GM12864 (cell line): Measurements from ENCODE around the gene ALOX15B.

ENCODE experiments used
- DNase-seq: peaks from one replicate; pipeline ENCODE4 v3.0.0-alpha.2; 2011; ENCODE audit warnings: low read depth
- H3K4me3 ChIP-seq: 2 replicates; pipeline ENCODE4 v1.5.1; 2011; ENCODE audit warnings: mild to moderate bottlenecking, low read depth, low read length, control low read depth
- TF ChIP-seq, protein P1 (sequence below): IDR thresholded peaks from 2 replicates; pipeline ENCODE4 v1.5.1; 2011; ENCODE audit warnings: low read depth, mild to moderate bottlenecking, moderate library complexity, low read length, control low read depth, inconsistent platforms; ENCODE audit errors: missing control alignments

The ALOX15B gene, protein sequence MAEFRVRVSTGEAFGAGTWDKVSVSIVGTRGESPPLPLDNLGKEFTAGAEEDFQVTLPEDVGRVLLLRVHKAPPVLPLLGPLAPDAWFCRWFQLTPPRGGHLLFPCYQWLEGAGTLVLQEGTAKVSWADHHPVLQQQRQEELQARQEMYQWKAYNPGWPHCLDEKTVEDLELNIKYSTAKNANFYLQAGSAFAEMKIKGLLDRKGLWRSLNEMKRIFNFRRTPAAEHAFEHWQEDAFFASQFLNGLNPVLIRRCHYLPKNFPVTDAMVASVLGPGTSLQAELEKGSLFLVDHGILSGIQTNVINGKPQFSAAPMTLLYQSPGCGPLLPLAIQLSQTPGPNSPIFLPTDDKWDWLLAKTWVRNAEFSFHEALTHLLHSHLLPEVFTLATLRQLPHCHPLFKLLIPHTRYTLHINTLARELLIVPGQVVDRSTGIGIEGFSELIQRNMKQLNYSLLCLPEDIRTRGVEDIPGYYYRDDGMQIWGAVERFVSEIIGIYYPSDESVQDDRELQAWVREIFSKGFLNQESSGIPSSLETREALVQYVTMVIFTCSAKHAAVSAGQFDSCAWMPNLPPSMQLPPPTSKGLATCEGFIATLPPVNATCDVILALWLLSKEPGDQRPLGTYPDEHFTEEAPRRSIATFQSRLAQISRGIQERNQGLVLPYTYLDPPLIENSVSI

DNA sequence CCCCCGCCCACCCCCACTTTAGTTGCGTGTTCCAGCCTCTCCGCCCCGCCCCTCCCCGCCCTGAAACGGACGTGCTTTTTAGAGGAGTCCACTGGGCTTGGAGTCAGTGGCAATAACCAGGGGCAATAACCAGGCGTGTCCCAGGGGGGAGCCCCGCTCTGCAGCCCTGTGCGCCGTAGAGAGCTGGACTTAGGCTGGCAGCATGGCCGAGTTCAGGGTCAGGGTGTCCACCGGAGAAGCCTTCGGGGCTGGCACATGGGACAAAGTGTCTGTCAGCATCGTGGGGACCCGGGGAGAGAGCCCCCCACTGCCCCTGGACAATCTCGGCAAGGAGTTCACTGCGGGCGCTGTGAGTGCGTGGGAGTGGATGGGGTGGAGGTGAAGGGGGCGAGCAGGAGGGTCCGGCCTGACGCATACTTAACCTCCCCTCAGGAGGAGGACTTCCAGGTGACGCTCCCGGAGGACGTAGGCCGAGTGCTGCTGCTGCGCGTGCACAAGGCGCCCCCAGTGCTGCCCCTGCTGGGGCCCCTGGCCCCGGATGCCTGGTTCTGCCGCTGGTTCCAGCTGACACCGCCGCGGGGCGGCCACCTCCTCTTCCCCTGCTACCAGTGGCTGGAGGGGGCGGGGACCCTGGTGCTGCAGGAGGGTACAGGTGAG lies at the start of gene ALOX15B:
ALOX15B (plus strand) TSS at position 106 of the 657 bp plus-strand sequence; CDS start at position 203, 97 bp downstream.
- DNase-seq = no peak
- H3K4me3 ChIP-seq = no peak within 1 kb of the TSS
- TF ChIP-seq, protein P1, sequence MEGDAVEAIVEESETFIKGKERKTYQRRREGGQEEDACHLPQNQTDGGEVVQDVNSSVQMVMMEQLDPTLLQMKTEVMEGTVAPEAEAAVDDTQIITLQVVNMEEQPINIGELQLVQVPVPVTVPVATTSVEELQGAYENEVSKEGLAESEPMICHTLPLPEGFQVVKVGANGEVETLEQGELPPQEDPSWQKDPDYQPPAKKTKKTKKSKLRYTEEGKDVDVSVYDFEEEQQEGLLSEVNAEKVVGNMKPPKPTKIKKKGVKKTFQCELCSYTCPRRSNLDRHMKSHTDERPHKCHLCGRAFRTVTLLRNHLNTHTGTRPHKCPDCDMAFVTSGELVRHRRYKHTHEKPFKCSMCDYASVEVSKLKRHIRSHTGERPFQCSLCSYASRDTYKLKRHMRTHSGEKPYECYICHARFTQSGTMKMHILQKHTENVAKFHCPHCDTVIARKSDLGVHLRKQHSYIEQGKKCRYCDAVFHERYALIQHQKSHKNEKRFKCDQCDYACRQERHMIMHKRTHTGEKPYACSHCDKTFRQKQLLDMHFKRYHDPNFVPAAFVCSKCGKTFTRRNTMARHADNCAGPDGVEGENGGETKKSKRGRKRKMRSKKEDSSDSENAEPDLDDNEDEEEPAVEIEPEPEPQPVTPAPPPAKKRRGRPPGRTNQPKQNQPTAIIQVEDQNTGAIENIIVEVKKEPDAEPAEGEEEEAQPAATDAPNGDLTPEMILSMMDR = no peak

DNA sequence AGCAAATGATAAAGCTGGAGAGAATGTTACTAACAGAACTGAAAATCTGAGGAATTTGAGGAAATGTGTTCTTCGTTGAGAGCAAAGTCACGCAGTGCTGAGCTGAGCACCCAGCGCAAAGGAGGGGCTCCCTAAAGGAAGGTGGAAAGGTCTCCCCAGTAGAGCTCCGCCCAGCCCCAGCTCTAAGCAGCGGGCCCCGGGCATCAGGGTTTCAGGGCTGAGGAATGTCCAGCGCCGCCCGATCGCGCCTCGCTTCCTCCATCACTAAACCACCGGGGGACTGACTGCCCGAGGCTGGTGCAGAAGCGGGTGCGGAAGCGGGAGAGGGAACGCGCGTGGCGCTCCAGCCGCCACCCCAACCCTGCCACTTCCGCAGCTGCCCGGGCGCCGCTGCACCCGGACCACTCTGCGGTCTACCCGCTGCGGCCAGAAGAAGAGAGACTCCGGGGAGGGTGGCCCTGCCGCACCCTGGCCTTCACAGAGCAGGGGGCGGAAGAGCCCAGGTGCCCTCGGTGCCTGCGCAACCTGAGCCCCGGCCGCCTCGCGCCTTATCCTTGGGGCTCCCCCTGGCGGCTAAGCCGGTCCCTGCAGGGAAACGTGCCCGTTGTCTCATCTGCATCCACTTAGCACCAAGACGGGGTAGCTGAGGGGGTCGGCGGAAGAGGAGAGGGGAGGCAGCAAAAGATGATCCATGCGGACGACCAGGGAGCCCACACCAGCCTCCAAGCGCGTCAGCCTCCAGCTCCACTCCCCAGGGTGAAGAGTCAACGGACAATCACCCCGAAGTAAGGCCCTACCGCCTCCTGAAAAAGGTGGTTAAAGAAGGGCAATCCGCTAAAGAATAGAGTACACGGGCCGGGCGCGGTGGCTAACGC lies 48.8 kb upstream of the ALOX15B start:
- H3K4me3 ChIP-seq = peak overlapping the region; percentile 66
- TF ChIP-seq, protein P1 = peak; percentile 95
- DNase-seq = peak; percentile 50

DNA sequence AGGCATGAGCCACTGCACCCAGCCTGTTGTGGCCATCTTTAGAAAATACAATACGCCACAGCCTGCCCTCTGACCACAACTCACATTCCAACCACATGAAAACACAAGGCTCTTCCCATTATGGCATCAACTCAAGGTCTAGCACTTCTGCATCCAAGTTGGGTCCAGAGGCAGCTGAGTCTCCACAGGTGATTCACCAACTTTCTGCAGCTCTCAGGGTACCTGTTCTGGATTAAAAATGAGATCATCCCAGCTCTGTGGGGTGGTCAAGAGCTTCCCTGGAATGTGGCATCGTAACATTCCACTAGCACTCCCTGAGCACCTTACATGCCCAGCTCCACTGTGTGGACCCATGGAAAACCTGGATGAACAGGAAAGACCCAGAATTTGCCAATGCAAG lies 46.3 kb upstream of the ALOX15B start:
- TF ChIP-seq, protein P1 = no peak
- DNase-seq = no peak
- H3K4me3 ChIP-seq = no peak overlapping the region

DNA sequence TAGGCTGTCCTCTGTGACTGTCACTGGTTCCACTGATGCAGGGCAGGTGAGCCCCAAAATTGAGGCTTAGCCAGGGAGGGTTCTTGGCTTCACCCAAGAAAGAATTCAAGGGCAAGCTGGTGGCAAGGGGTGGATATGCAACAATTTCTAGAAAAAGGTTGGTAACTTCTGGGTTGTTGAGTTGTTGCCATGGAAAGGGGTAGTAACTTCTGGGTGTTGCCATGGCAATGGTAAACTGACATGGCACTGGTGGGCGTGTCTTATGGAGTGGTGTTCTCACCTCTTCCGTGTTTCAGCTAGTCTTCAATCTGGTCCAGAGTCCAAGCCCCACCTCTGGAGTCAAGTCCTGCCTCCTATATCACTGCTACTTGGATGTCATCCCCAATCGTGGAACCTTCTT lies 45.9 kb upstream of the ALOX15B start:
- DNase-seq = no peak
- TF ChIP-seq, protein P1 = no peak
- H3K4me3 ChIP-seq = no peak overlapping the region

DNA sequence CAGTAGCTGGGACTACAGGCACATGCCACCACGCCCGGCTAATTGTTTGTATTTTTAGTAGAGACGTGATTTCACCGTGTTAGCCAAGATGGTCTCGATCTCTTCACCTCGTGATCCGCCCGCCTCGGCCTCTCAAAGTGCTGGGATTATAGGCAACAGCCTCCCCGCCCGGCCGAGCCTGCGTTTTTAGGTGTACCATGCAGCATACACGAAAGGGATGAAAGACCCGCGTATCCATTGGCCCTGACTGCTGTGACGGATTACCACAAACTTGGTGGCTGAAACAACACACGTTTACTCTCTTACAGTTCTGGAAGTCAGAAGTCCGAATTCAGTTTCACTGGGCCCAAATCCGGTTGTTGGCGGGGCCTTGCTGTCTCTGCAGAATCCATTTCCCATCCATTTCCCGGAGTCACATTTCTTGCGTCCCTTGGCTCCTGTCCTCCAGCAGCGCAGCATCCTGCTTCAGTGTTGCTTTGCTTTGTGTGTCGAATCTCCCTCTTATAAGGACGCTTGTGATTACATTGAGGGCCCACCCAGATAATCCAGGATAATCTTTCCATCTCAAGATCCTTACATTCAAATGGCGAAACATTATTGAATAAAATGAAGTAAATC lies 44.8 kb upstream of the ALOX15B start:
- TF ChIP-seq, protein P1 = no peak
- no peak overlapping the region for H3K4me3 ChIP-seq
- no peak for DNase-seq

DNA sequence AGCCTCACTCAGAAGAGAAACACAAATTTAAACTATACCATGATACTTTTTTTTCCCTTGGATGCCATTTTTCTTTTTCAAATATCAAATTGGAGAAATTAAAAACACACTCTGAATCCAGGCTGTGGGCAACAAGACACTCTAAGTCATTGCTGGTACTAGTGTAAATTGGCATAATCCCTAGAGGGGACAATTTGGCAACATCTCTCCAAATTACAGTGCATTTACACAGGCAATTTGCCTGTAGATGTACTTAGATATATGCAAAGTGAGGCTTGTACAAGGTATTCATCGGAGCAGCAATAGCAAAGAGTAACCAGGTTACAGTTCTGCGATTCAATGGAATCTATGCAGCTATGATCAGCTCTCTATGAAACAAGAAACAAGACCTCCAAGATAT lies 43.1 kb upstream of the ALOX15B start:
- no peak overlapping the region for H3K4me3 ChIP-seq
- no peak for DNase-seq
- TF ChIP-seq, protein P1 = no peak
